PC-3 (cell line): ENCODE measurements around the gene PRKN. TPM values are rescaled to one million over a fixed set of nuclear protein-coding genes. Genes with fewer than 3 reads are reported as not detected.

ENCODE experiments used
- ATAC-seq: fragments of 200-7000 bp; cut with Tn5 transposase; 2 replicates; pipeline ENCODE4 v1.9.1; 2020; ENCODE audit warnings: mild to moderate bottlenecking, moderate library complexity
- BruUV-seq: library from RNA; stranded (reverse); fragments of 400-500 nt; replicated peaks from 2 replicates; lab custom pipeline; 2021; lab: Mats Ljungman, UMichigan
- CTCF ChIA-PET: fragments of 300-600 bp; sonication (Branson Sonifier 250); formaldehyde crosslinking; loops from one replicate; lab custom pipeline; 2022; ENCODE audit warnings: antibody characterized with exemption; lab: Charles Lee
- POLR2A ChIA-PET: fragments of 300-600 bp; sonication (Branson Sonifier 250); formaldehyde crosslinking; loops from one replicate; lab custom pipeline; 2022; ENCODE audit warnings: antibody characterized with exemption; ENCODE audit not compliant: unreplicated experiment; lab: Charles Lee
- DNase-seq: peaks from one replicate; pipeline ENCODE4 v3.0.0-alpha.2; 2015
- H2AFZ ChIP-seq: fragments of 300-600 bp; sonication (generic); 2 replicates; pipeline ENCODE4 v1.6.0; 2016; ENCODE audit warnings: antibody characterized with exemption, low read length
- H3F3A ChIP-seq: fragments of 300-600 bp; sonication (generic); one replicate; pipeline ENCODE4 v1.6.0; 2017; ENCODE audit warnings: antibody characterized with exemption, low read length, control low read depth, mild to moderate bottlenecking; ENCODE audit not compliant: unreplicated experiment
- H3K27ac ChIP-seq: fragments of 300-600 bp; sonication (generic); 2 replicates; pipeline ENCODE4 v1.5.1; 2016; ENCODE audit warnings: mild to moderate bottlenecking, low read length
- H3K27me3 ChIP-seq: fragments of 300-600 bp; sonication (generic); 2 replicates; pipeline ENCODE4 v1.6.1; 2016; ENCODE audit warnings: low read length, mixed read lengths
- H3K36me3 ChIP-seq: fragments of 300-600 bp; sonication (generic); 2 replicates; pipeline ENCODE4 v1.6.1; 2016; ENCODE audit warnings: low read depth, mixed run types, low read length, mixed read lengths
- H3K4me1 ChIP-seq: fragments of 300-600 bp; sonication (generic); 2 replicates; pipeline ENCODE4 v1.5.1; 2016; ENCODE audit warnings: low read length; ENCODE audit not compliant: insufficient read depth
- H3K4me2 ChIP-seq: fragments of 300-600 bp; sonication (generic); 2 replicates; pipeline ENCODE4 v1.6.0; 2016; ENCODE audit warnings: low read length
- H3K4me3 ChIP-seq: fragments of 300-600 bp; sonication (generic); 2 replicates; pipeline ENCODE4 v1.5.1; 2016; ENCODE audit warnings: mild to moderate bottlenecking, low read length, mixed read lengths
- H3K79me2 ChIP-seq: fragments of 300-600 bp; sonication (generic); 2 replicates; pipeline ENCODE4 v1.6.1; 2017; ENCODE audit warnings: low read length, mixed read lengths
- H3K9ac ChIP-seq: fragments of 300-600 bp; sonication (generic); 2 replicates; pipeline ENCODE4 v1.6.0; 2016; ENCODE audit warnings: mild to moderate bottlenecking, low read length
- H3K9me2 ChIP-seq: fragments of 300-600 bp; sonication (generic); replicated peaks from 2 replicates; pipeline ENCODE4 v1.6.1; 2016; ENCODE audit warnings: mixed run types, low read length, mixed read lengths
- H3K9me3 ChIP-seq: fragments of 300-600 bp; sonication (generic); 2 replicates; pipeline ENCODE4 v1.6.1; 2016; ENCODE audit warnings: low read length, mixed read lengths
- H4K20me1 ChIP-seq: fragments of 300-600 bp; sonication (generic); 2 replicates; pipeline ENCODE4 v1.6.1; 2016; ENCODE audit warnings: low read length, mixed read lengths
- EZH2 ChIP-seq: fragments of 300-600 bp; sonication (generic); IDR thresholded peaks from one replicate; pipeline ENCODE4 v1.6.1; 2017; ENCODE audit warnings: antibody characterized with exemption, mild to moderate bottlenecking, low read length; ENCODE audit not compliant: unreplicated experiment
- EZH2phosphoT487 ChIP-seq: fragments of 300-600 bp; sonication (generic); IDR thresholded peaks from 2 replicates; pipeline ENCODE4 v1.6.1; 2018; ENCODE audit warnings: mild to moderate bottlenecking, antibody characterized with exemption, low read length, borderline replicate concordance
- intact Hi-C: fragments of 100-400 bp; cut with micrococcal nuclease; formaldehyde crosslinking; loops from 2 replicates; pipeline ENCODE4 v1.9.0; 2023
- total RNA-seq: library from RNA; depleted of rRNA; stranded (reverse); fragments of >200 nt; gene quantifications from 2 replicates; pipeline ENCODE4 v1.2.3, GENCODE V29; 2014
- TF ChIP-seq, protein P1 (sequence below): fragments of 300-600 bp; sonication (generic); conservative IDR thresholded peaks from 2 replicates; pipeline ENCODE4 v1.5.1; 2017; ENCODE audit warnings: antibody characterized with exemption, low read depth, mild to moderate bottlenecking, low read length

The PRKN gene
- total RNA-seq, 1 experiment from 2014 or later = not detected

DNA sequence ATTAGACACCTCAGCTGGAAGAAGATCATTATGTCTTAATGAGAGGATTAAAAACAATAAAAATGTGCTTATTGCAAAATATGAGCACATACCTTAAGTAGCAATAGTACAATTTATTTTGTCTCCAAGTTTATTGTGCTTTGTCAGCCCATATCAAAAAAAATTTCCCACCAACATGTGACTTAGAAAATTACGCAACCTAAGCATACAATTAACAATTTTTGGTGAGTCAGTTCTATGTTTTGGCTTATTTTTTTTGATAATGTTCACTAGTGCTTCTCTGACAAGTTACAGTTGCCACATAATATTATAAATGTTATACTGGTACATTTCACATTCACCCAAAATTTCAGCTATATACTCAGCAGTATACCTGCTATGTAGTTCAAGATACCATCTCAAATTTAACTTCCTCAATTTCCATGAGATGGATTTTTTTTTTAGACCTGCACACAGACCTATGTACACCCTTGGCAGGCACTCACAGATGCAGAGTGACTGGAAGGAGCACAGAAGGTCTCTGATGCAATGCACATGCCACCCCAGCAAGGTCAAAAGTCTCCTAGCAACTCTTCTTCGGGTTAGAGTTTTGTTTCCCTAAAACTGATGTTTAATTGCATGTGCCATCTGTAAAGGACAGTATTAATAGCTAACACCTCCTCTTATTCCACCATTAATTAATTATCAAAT is 112.4 kb downstream of the PRKN start:
- Histone ChIP-seq H3K27ac (no peak overlapping the region), H3K4me1 (no peaks in the 10 kb centered on the region), H3K9me2 (no peaks in the 10 kb centered on the region), H3K4me3 (no peak overlapping the region), H3K9me3 (no peaks in the 10 kb centered on the region), H3K9ac (no peak overlapping the region), H3K27me3 (no peaks in the 10 kb centered on the region), H3K79me2 (no peaks in the 10 kb centered on the region), H3K36me3 (no peaks in the 10 kb centered on the region), H2AFZ (no peak overlapping the region), H4K20me1 (no peaks in the 10 kb centered on the region), H3K4me2 (no peak overlapping the region), H3F3A (no peaks in the 10 kb centered on the region)
- ChIA-PET CTCF (no interaction called here), POLR2A (no interaction called here)
- no peak for ATAC-seq
- no TSS peak for BruUV-seq
- intact Hi-C loops = no loop called here
- TF ChIP-seq, protein P1, sequence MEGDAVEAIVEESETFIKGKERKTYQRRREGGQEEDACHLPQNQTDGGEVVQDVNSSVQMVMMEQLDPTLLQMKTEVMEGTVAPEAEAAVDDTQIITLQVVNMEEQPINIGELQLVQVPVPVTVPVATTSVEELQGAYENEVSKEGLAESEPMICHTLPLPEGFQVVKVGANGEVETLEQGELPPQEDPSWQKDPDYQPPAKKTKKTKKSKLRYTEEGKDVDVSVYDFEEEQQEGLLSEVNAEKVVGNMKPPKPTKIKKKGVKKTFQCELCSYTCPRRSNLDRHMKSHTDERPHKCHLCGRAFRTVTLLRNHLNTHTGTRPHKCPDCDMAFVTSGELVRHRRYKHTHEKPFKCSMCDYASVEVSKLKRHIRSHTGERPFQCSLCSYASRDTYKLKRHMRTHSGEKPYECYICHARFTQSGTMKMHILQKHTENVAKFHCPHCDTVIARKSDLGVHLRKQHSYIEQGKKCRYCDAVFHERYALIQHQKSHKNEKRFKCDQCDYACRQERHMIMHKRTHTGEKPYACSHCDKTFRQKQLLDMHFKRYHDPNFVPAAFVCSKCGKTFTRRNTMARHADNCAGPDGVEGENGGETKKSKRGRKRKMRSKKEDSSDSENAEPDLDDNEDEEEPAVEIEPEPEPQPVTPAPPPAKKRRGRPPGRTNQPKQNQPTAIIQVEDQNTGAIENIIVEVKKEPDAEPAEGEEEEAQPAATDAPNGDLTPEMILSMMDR = no peak
- TF ChIP-seq EZH2 (no peak), EZH2phosphoT487 (no peak)
- no peak for DNase-seq

DNA sequence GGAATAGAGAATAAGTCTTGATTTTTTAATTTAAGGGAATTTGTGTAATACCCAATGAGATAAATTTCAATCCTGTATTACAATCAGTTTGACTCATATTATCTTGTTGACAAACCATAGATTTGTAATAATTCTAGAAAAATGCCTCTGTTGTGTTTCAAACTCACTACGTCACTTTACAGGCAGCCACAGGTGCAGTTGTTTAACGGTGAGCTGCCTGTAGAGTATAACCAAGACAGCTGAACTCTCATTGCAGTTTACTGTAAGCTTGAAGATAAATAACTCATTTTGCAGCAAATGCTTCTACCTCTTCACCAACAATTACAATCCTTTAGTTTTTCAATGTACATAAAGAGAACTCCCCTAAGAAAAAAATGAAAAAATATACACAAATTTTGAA is 114.3 kb downstream of the PRKN start:
- Histone ChIP-seq H3F3A (no peaks in the 10 kb centered on the region), H3K27me3 (no peaks in the 10 kb centered on the region), H3K9me2 (no peaks in the 10 kb centered on the region), H3K36me3 (no peaks in the 10 kb centered on the region), H3K9me3 (no peaks in the 10 kb centered on the region), H4K20me1 (no peaks in the 10 kb centered on the region), H2AFZ (no peak overlapping the region), H3K4me3 (no peak overlapping the region), H3K79me2 (no peaks in the 10 kb centered on the region), H3K27ac (no peak overlapping the region), H3K4me1 (no peaks in the 10 kb centered on the region), H3K9ac (no peak overlapping the region), H3K4me2 (no peak overlapping the region)
- no peak for DNase-seq
- BruUV-seq = no TSS peak
- ATAC-seq = no peak
- intact Hi-C loops = no loop called here
- ChIA-PET POLR2A (no interaction called here), CTCF (no interaction called here)
- TF ChIP-seq EZH2phosphoT487 (no peak), EZH2 (no peak)
- TF ChIP-seq, protein P1 = no peak

- no peak overlapping the region for H3K27ac ChIP-seq
- H4K20me1 ChIP-seq = no peaks in the 10 kb centered on the region
- H3K27me3 ChIP-seq = no peaks in the 10 kb centered on the region
- no TSS peak for BruUV-seq
- ATAC-seq = no peak
- ChIA-PET CTCF (no interaction called here), POLR2A (no interaction called here)
- TF ChIP-seq EZH2phosphoT487 (no peak), EZH2 (no peak)
- TF ChIP-seq, protein P1 = no peak
- H3K4me2 ChIP-seq = no peak overlapping the region
- H3K4me3 ChIP-seq = no peak overlapping the region
- intact Hi-C loops = no loop called here
- H3K79me2 ChIP-seq = no peaks in the 10 kb centered on the region
- no peaks in the 10 kb centered on the region for H3K4me1 ChIP-seq
- no peaks in the 10 kb centered on the region for H3F3A ChIP-seq
- H3K36me3 ChIP-seq = no peaks in the 10 kb centered on the region
- no peak overlapping the region for H2AFZ ChIP-seq
- no peaks in the 10 kb centered on the region for H3K9me2 ChIP-seq
- H3K9ac ChIP-seq = no peak overlapping the region
- no peak for DNase-seq
- H3K9me3 ChIP-seq = no peaks in the 10 kb centered on the region
These were observed 115.0 kb downstream of the PRKN start for GRCh38 chr6:162612613-162613012.
